Measurements from ENCODE around the gene KDM1B.
A peak's percentile ranks its signal among the peaks of the same experiment; 100 is the strongest.

KDM1B gene, protein sequence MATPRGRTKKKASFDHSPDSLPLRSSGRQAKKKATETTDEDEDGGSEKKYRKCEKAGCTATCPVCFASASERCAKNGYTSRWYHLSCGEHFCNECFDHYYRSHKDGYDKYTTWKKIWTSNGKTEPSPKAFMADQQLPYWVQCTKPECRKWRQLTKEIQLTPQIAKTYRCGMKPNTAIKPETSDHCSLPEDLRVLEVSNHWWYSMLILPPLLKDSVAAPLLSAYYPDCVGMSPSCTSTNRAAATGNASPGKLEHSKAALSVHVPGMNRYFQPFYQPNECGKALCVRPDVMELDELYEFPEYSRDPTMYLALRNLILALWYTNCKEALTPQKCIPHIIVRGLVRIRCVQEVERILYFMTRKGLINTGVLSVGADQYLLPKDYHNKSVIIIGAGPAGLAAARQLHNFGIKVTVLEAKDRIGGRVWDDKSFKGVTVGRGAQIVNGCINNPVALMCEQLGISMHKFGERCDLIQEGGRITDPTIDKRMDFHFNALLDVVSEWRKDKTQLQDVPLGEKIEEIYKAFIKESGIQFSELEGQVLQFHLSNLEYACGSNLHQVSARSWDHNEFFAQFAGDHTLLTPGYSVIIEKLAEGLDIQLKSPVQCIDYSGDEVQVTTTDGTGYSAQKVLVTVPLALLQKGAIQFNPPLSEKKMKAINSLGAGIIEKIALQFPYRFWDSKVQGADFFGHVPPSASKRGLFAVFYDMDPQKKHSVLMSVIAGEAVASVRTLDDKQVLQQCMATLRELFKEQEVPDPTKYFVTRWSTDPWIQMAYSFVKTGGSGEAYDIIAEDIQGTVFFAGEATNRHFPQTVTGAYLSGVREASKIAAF

DNA sequence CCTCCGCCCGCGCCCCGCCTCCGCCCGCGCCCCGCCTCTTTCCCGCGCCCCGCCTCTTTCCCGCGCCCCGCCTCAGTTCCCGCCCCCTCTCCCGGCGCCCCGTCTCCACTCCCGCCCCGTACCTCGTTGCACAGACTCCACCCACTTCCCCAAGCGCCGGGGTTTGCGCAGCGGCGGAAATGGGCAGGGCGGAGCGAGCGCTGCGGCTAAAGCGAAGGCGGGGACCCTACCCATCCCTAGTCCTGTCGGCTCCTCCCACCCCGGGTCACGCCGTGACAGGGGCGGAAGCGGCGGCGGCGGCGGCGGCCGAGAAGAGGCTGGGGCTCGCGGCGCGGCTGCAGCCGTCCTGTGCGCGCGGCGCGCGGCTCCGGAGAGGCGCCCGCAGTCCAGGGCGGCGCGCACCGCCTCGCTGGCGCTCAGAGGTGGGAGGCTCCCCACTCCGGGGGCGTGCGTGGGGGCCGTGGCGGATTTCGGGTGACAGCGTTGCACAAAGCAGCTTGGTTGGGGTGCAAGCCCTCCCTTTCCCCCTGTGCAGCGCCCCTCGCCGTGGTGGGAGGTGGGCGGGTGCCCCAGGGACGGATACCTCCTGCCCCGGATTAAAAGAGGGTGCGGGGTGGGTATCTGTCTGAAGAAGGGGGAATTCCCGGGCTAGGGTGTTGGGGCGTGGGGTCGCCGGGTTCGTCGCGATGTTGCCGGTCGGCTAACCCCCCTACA lies at the start of gene KDM1B:
Gene KDM1B, plus strand, starts transcription at position 273 of the 714 bp plus-strand sequence. CDS start 4,474 bp downstream, outside the sequence.
- DNase-seq, result peak; percentile 95 to 96

DNA sequence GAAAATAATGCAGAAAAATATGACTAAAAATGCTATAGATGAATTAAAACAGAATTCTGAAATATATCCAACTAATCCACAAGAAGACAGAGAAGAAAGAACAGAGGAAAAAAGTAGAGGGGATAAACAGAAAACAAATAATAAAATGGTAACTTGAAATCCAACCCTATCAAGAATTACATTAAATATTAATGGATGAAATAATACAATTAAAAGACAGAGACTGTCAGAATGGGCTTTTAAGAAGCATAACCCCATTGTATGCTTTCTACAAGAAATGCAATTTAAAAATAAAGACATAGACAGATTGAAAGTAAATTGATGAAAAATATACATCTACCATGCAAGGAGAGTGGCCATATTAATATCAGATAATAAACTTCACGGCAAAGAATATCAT lies 48.2 kb upstream of the KDM1B start:
- DNase-seq, result no peak

DNA sequence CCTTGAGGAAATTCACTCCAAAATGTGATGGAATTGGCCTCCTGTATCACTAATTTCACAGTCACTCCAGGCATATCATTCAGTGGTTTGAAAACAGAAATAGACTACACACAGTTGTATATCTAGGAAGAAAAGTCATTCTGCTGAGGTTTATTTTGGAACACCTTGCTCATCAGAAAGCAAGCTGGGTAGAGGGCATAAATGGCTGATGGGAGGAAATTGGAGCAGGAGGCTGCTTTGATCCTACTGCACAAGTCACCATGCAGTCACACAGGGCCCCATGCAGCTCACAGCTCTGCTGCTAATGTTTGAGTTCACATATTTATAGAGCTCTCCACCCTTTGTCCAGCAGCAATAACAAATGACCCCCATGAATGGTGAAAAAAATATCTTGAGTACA lies 45.1 kb upstream of the KDM1B start:
- DNase-seq, result no peak

DNA sequence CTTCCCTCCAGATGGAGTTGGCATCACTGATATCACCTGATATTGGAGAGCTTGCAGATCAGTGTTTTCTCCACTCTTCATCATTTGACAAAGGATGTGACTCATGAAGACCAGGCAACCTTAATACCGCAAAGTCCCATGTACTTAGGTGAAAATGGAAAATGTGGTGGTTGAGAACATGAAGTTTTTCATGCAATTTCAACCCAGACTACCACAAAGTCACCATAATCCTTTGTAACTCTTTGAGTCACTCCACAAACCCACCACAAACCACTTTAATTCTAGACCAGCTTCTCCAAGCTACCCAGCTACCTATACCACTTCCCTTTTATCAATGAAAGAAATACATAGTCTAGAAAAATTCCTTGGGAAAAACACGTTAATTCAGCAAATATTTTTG lies 39.9 kb upstream of the KDM1B start:
- DNase-seq, result peak; percentile 1 to 9

DNA sequence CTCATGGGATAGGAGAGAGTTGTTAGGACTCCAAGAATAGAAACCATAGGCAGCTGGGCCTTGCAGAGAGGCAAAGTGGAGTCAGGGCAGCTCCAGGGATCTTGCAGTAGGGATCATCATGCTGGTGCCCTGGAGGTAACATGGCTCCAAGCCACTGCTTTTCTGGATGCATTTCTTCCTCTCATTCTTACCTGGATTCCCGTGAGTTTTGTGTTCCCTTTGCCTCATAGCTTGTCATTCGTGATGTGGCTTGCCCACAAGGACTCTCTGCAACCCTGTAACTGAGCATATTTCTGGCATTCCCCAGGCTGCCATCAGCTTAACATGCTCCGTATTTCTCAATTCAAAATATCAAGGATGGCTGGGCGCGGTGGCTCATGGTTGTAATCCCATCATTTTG lies 38.1 kb upstream of the KDM1B start:
- DNase-seq, result no peak

DNA sequence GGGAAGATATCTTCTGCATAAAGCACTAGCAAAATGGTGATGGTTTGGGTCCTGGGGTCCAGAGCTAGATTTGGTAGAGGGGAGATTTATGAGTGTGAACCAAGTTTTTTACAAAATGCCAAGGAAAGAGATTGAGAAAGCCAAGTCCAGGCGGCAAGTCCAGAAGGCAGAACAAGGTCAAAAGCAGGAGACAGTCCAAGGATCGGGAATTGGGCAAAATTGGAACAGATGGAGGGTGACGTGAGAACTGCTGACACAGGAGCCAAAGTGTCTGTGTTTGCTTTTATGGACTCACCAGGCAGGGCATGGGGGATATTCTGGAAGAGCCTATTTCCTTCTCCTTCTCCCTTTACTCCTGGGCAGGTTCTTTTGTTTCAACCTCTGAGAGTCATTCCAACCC lies 36.9 kb upstream of the KDM1B start:
- no peak for DNase-seq

DNA sequence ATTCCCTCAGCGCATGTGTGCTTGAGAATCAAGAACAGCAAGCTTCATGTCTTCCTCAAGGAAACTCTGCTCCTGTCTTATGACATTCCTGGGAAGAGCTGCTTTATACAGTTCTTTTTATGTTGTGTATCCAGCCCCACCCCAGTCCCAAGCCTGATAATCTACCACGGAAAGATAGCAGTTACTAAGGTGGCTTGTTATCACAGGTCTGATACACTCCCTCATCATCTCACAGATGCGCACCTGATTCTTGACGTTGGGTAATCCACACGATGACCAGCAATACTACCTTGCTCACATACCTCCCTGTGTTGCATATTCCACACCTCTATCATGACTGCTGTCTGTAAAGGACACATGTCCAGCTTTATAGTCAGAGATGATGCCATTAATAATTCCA lies 36.0 kb upstream of the KDM1B start:
- no peak for DNase-seq

DNA sequence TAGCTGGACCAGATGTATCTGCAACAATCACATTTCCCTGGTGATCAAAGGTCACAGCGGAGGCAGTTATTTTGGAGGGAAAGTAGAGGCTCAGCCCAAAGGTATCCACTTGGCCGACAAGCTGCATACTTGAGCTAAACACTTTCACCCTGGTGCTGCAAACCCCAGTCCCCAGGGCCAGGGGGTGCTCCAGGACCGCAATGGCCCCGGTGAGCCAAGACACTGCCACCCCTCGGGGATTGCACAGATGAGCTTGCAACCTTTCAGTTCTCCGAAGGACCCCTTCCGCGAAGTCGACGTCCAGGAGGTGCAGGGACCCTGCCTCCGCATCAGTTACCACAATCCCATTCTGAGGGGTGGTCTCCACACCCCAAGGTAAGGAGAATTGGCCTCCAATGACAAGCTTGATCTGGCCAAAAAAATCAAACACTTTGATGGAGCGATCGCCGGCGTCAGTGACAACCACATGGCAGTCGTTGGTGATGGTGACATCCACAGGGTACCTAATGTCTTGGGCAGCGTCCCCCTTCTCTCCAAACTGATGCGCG lies 33.6 kb upstream of the KDM1B start:
- DNase-seq, result no peak

DNA sequence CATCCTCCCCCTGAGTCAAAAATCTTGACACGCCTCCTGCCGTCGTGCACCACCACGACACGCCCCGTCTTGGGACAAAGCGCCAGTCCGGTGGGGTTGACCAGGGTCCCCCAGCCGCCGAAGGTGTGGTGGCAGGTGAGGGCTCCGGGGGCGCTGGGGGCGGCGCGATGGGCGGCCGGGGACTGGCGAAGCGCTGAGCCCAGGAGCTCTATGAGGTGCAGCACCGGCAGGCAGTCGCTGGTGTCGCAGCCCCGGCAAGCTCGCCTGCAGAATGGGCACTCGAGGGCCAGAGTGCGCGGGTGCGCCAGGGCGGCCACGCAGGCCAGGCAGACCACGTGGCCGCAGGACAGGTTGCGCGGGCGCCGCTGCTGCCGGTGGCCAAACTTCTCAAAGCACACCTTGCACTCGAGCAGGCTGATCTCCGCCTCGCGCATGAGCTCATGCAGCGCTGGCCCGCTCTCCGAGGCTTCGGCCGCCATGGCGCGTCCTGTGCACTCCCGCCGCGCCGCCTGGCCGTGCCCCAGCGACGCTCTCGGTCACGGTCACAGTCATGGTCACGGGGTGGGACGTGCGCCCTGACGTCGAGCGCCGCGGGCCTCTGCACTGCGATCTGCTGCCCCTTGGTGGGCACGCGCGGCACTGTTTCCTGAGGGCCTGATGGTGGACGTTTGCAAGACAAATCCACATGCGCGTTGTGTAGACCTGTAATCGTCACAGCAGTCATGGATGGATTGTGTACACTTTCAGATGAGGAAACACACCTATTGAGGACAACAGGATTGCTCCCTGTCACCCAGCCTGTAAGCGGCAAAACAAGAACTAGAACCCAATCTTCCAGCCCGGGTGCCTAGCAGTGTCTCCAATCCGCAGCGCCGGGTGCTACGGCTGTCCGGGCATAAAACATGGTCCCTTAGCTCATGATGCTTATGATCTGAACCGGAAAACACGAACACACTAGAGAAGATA lies 32.8 kb upstream of the KDM1B start, which contains the start of gene NHLRC1:
Gene NHLRC1, minus strand, starts transcription at position 550 of the 966 bp plus-strand sequence. Its CDS starts 71 bp downstream, at position 479.
- DNase-seq, result peak; percentile 69 to 75

DNA sequence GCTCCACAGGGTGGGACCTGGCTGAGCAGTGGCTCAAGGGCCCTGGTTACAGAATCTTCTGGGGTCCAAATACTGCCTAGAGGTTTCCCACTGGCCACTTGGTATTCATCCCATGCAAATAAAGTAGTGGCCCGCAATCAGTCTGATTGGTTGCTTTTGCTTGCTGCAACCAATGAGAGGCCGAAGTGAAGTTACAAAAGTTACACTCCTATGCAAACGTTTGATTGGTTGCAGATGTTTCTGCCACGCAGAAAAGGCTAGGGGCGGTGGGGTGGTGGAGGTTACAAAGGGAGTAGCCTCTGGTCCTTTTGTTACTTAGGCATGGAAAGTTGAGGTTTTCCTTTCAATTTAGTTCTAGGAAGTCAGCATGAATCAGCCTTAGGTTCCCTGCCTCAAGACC lies 29.1 kb upstream of the KDM1B start:
- DNase-seq, result no peak

DNA sequence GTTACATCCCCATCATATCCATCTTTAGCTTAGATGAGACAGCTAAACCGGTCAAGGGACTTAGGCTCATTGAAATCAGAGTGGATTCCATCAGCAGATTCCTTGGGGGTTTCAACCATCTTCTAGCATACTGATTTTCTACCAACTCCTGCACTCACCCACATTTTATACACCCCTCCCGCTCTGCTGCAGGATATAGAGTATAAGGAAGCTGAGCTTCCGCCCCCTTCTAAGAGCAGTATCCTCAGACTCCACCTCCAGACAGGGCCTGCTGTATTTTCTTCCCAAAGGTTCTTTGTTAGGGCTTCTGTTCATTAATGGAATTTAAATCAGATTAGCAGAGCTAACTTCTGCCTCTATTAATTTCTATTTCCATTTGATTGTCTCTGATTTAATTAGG lies 22.9 kb upstream of the KDM1B start:
- DNase-seq, result no peak

DNA sequence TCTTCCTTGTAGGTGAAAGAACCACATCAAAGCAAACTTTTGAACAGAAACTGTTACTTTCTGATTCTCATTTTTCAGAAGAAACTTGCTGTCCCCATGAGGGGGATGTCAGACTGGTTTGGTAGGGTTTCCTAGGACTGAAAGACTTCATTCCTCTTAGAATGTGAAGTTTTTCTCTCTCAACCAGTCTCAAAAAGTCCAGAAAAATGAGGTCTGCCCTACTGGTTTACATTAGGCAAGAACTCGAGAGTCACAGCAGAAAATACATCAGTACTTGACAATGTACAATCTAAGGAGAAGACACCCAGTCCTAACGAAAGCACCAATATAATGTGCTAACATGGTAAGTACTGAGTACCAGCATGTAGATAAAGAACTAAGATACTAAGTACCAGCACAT lies 20.1 kb upstream of the KDM1B start:
- DNase-seq, result no peak

DNA sequence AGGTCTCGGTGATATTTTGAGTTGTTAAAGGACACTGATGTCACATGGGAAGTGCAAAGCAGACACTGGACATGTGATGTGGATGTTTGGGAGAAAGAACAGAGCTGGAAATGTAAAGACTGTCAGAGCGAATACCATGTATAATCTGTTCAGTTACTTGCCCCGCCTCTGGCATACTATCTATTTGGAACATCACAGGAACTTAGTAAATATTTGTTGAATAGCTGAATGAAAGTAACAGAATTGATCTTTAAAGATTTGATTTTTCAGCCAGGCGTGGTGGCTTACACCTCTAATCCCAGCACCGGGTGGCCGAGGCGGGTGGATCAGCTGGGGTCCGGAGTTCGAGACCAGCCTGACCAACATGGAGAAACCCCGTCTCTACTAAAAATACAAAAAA lies 19.0 kb upstream of the KDM1B start:
- no peak for DNase-seq

DNA sequence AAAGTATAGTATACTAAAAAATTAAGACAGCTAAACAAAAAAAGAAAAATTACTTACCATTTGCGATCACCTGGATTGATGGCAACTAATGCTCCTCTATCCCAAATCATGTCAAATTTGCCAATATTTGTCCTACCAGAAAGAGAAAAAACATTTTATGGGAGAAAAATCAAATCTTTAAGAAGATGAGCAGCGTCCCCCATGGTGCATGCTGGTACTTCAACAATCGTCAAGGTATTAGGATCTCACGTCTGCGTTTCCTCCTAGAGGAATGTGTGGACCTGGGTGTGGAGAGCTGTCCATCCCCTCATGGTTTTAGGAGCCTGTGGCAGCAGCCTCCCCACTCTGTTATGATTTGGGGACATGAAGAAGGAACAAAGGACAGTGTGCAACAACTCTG lies 16.3 kb upstream of the KDM1B start:
- no peak for DNase-seq

DNA sequence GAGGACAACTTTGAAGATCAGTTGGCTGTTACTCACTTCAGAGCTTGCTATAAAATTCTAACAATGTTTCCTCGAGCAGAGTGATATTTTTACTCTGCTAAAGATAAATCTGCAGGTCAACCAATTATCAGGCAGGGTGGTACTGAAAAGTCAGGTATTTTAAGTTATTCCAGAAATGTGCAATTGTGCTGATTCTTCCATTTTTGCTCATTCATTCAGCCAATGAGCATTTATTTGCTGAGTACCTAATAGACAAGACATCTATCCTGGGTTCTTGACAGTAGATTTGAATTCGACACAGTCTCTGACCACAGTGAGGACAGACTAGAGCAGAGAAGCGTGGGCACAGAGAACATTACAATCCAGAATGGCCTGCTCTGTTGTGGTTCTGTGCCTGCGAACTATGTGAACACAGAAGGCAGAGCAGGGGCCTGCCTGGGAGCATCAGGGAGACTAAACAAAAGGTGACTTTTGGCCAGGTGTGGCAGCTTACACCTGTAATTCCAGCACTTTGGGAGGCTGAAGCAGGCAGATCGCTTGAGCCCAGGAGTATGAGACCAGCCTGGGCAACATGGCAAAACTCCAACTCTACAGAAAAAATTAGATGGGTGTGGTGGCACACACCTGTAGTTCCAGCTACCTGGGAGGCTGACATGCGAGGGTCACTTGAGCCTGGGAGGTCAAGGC lies 15.1 kb upstream of the KDM1B start:
- no peak for DNase-seq

DNA sequence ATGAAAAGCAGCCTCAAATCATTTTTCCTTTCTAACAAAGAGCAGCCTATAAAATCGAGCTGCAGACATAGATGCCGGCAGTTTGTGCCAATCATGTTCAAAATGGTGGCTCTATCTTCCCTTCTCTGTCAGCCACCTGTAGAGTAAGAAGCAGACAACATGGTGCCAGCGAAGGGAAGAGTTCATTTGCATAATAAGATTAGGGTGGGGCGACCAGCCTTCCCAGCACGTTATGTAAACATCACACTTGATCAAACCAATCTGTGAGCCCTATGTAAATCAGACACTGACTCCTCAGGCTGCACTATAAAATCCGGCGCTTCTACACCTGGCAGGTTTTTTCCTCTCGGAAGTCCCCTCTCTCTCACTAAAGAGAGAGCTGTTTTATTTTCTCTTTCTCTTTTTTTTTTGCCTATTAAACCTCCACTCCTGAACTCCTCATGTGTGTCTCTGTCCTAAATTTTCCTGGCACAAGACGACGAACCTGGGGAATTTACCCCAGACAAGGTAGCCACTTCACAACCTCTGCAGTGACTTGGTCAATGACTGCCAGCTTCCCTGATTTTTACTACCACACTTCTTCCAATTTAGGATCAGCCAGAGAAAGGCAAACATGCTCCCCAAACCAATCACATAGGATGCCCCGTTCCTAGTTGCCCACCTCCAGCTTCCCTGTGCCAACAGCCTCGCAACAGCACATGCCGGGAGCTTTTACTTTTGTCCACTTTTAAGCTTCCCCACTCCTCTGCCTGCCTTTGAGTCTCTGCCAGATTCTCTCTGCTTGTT lies 13.2 kb upstream of the KDM1B start:
- DNase-seq, result no peak

DNA sequence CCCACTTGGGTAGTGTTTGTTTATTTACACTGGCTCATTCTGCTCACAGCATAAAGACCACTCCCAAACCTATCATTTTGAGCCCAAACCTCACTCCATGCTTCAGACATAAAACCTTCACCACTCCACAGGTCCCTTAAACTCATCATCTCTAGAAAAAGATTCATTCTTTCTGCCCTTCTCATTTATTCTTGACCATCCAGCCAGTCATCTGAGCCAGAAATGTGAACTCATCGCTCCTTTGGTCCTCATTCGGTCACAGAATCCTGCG lies 12.7 kb upstream of the KDM1B start:
- DNase-seq, result no peak

DNA sequence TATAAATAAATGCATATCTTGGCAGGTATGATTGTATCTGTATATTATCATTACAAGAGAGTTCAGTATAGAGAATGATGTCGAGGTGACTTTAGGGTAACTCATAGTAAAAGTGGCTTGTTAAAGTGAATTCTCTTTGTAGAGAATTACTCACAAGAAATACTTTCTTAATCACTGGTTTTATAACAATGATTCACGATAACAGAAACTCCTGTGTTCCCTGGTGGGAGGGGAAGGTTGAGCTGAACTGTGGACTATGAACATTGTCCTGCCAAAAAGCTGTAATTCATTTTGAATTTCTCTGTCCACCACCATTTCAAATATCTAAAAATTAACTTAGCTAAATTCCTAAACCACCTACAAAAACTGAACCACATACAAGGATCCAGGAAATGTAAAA lies 8.1 kb upstream of the KDM1B start:
- no peak for DNase-seq

DNA sequence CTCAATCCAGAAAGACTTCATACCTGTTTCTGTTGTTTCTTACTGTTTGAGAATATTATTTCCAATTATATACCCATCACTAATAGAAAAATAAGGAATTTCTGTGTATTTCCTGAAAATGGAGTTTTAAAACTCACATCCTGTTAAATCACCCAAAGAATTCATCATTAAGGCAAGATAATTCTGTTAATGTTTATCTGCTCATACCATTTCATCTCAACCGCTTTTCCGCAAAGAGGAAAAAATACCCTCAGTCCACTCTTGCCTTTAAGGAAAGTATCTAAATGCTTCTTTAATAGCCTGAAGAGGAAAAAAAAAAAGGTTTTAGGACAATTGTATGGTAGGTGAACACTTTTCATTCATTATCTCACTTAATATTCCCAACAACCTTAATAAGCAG lies 7.6 kb upstream of the KDM1B start:
- no peak for DNase-seq

DNA sequence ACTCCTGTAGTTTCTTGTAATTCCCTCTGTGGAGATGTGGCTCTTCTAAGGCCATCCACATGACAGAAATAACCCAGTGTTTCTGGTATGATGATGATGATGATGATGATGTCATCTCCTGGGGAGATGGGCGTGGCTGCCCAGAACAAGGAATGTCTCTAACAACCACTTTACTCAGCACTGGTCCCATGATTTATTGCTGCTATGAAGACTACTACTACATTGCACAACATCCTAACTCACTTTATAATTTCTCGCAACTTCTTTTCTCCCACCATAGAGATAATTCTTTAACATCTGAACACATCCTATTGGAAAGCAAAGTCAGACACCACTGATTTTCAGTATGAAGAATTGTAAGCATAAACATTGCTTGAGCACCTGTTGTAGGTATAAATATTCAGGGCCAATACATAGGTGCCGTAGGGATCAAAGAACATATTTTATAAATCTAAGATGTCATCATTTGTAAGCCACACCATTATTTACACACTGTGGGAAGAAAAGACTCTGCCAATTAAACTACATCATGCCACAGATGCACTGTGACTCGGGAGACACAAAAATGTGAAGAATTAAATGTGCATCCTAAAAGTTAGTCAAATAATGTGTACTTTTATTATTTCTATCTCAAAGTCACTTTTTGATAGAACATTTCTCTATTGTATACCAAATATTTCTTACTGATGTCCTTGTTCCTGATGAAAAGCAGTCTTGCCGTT lies 6.8 kb upstream of the KDM1B start:
- no peak for DNase-seq

All from stimulated activated CD4-positive, alpha-beta T cell treated with anti-CD3 and anti-CD28 coated beads, Interleukin-2, amount 100 ng/mL, for 48 hours (primary cell).